Stimulated activated CD8-positive, alpha-beta memory T cell treated with anti-CD3 and anti-CD28 coated beads, Interleukin-7, amount 100 ng/mL, for 1 hour (primary cell): ENCODE measurements around the gene SPRED2.

Experiments used
- DNase-seq, 2 donors: peaks; one replicate each; pipeline ENCODE4 v3.0.0-alpha.2; 2020; ENCODE audit warnings: low read depth in 2 of 2

The SPRED2 gene

DNA sequence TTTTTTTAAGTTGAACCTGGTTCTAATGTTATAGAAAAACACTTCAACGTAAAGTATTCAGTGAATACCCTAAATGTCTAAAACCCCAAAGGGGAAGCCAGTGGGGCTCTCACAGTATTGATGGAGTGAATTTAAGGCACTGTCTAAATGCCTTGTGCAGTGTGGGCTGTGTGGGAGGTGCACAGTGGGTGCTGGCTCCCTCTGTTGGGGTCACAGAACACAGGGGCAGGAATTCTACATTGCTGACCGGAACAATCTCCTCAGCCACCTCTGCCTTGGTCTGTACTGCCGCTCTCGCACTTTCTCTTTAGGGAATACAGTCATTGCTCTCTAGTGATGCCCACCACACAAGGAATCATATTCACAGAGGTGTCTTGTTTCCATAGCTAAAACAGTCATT lies 45.4 kb downstream of the SPRED2 start:
- DNase-seq, result no peak

DNA sequence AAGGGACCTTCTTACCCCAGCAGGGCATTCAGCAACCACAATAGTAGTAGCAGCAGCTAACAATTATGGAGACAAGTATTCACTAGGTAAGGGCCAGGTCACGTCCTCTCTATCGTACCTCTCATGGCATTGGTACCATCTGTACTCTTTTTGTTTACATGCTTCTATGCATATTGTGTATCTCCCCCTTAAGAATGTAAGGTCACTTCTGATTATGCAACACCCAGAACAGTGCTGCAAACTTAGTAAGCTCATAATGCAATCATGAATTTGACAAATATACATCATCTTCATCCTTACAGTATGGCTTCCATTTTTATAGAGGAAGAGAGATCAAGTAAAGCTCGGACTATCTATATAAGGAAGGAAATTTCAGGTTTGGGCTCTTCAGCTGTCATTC lies 46.1 kb downstream of the SPRED2 start:
- no peak for DNase-seq

DNA sequence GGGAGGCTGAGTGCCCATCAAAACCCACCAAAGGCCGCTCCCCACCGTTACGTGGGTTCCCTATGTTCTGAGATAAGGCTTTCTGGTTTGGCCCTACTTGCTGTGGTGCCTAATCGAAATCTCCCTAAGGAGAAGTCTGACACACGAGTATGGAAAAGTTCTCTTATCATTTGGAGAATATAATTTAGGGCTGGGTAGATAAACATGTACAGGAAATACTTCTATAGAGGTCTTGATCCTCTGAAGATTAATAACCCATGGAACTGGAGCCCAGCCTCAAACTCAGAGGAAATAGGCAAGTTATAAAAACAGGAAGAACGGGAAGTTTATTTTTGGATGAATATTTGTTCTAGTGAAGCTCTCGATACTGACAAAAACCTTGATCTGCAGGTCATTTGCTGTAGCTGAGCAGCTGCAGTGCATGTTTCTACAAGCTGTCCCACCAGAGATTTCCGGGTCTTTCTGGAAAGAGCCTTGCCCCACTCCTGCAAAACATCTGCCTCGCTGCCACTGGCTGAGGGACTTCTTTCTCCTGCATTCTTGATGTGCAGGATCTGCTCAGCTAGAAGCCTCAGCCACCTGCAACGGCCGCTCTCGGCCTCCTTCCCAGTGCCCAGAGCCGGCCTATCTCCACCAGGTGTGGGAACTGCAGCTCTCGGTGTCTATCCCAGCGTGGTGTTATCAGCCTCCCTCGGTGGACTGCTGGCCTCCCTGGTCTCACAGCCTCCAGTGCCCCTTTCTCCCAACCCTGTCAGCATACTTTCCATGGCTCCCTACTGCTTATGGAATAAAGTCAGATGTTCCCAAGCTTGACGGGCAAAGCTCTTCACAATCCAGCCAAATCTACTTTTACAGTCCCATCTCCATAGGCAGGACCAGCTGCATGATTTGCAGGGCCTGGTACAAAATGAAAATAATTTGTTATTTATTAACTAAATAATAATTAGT lies 48.6 kb downstream of the SPRED2 start:
- DNase-seq, result no peak

DNA sequence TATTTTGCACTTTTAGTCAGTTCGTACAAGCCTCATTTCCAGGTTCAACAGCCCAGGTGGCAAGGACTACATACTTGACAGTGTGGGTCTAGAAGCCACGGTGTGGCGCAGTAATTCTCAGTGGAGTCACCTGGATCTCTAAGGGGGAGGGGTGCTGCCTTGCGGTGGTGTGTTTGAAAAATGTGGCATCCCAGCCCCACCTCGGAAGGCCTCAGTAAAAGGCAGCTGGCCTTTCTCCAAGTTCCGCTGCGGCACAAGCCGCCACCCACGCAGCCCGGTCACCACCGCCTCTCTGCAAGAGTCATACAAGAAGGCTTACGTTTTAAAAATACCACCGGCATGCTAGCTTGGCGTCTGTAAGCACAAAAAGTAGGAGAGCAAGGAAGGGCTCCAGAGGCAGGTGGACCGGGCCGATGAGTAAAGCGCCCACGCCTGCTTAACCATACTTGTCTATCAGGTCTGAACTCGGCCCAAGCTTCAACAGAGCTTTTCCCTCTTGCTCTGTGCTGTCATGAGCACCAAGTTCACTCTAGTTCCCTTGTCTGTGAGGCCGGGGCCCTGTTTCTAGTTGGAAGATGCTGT lies 49.5 kb downstream of the SPRED2 start:
- peak; percentile 42 to 47 for DNase-seq

DNA sequence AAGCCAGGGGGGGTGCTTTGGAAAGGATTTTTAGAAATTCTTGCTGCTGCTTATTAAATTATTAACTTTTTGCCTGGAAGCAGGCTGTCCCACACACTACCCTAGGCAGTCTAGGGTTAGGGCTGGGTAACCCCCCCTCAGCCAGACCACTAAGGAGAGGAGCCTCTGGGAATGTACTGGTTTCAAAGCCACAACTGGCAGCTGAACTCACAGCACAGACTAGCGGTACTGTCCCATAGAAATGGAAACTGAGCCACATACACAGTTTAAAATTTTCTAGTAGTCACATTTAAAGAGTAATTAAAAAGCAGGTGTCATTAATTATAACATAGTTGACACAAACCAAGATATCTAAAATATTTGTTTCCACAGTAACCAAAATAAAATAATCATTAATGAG lies 50.1 kb downstream of the SPRED2 start:
- DNase-seq, result no peak

DNA sequence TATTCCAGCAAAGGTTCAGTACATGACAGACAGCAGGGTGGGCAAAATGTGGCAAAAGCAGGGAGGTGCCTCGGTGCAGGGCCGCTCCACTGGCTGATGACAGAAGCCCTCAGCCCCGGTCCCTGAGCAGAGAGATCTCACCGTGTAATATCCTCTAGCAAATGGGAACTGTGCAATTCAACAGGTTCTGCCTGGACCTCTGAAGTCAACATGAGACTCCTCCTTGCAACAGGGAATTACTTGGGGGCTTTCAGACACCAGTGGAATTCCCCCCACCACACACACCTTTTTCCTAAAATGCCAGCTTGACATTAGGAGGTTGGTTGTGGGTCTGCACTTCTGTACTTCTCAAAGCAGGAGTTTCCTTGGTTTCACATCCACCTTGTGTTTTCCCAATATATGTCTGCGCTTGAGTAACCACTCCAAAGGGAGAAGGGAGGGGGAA lies 50.8 kb downstream of the SPRED2 start:
- no peak for DNase-seq

DNA sequence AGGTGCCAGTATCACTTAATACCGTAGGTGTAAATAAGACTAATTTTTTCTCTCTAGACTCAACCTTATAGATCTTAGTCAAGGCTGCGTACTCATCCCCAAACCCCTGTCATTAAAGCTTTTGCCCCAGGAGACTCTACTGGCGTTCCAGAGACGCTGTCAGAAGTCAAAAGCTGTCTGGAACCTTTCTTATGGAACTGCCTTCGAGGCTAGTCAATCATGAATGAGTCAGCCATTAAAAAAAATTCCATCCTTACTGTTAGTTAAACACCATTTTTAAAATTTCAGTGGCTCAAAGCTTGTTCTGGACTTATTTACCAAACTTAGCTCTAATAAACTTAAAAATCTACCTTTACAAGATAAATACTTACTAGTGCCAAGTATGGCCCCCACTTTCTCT lies 52.1 kb downstream of the SPRED2 start:
- no peak for DNase-seq

DNA sequence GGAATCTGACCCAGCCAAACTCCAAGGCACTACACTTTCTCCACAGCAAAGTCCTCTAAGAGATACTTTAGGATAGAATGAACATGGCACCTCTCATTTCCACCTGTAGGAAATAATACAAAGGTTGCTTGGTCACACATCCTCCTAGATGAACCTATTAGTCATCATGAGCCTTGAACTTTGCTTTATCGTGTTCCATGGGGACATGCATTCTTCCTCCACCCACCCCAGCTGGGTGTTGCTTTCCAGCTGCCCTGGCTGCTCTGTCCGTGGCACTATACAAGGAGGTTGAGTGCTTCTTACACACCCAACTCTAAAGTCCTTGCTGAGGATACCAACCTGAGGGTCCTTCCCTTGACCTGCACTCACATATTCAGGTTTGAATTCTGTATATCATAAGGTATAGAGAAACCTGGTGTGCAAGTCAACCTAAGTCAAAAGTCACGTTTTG lies 52.7 kb downstream of the SPRED2 start:
- DNase-seq, result no peak

DNA sequence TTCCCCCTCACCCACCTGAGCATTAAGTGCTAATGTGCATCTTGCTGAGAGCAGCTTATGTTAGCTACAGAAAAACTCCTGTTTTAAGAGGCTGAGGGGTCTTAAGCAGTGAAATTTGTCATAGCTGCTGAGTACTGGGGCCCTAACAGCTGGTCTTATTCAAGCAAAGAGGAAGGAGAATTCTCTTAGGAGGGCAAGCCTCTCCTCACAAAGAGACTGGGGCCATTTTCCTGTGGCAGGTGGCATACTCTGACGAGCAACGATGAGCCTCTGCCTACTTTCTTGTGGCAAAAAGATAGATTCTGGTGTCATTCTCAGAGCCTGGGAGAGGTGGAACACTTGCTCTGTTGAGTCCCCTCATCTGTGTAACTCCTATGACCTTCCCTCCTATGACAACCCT lies 53.2 kb downstream of the SPRED2 start:
- no peak for DNase-seq

DNA sequence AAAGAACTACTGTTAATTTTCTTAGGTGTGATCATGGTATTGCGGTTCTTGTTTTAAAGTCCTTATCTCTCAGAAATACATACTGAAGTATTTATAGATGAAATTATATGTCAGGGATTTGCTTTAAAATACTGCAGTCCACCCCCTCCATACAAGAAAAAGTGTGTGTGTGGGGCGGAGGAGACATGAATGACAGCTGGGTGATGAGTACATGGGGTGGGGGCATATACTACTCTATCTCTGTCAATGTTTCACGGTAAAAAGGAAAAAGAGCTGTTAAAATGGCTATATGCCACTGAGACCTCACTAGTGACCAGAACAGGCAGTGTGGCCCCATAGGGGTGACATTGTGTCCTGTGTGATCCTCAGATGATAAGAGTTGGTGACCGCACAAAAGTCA lies 54.1 kb downstream of the SPRED2 start:
- no peak for DNase-seq

DNA sequence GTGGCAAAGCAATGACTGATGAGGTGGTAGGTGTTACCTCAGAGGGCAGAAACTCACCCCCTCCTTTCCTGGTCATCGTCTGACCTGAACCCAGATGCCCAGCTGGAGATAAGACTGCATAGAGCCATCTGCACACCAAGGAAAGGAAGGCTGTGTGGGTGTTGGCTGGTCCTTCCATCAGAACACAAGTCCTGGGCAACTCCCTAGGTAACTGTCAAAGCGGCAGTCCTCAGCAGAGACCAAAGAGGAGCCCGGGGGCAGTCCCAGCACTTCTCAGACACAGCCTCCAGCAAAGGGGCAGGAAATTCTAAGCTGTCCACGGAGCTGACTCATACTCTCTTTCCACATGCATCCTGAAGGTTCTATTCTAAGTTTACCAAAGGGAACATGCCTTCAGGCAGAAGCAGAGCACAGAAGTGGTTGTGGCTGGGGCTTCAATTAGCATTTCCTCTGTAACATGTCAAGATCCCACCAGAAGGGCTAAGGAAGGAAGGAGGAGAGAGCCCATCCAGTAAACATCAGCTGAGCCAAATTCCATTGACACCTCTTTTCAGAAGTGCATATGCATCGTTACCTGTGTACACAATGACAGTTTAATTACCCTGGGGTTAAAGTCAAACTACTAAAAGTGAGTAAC lies 54.7 kb downstream of the SPRED2 start:
- no peak for DNase-seq

DNA sequence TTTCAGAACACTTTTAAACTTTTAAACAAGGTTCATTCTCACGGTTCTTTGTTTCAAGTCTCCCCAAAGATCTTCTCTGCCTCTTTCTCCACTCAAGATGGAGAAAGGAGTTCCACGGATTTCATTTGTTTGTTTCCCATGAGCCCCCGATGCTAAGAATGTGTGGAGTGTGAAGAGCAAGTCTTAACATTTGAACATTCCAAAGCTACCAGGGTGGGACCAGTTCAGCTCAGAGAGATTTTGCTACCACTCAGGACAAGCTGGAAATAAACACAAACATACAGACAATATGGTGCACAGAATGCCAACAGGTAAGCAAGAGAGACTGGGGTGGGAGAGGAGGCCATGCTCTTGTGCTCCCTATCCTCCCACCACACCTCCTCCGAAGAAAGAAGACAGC lies 56.7 kb downstream of the SPRED2 start:
- no peak for DNase-seq

DNA sequence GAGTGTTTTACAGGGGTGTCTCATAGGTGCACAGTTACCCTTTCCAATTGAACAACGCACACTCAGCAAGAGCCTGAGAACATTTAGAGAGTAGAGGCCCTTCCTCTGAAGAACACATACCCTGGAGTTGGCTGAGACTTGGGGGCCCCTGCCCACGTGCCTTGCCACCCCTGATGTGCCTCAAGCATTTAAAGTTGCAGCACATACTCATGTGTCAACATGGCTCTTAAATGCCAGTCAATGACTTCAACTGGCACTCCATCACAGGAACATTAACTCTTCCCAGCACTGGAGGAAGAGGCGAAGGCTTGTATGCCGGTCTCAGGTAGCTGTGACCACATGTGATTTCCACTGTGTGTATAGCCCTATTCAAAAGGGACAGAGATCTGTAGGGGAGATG lies 57.4 kb downstream of the SPRED2 start:
- DNase-seq, result no peak

DNA sequence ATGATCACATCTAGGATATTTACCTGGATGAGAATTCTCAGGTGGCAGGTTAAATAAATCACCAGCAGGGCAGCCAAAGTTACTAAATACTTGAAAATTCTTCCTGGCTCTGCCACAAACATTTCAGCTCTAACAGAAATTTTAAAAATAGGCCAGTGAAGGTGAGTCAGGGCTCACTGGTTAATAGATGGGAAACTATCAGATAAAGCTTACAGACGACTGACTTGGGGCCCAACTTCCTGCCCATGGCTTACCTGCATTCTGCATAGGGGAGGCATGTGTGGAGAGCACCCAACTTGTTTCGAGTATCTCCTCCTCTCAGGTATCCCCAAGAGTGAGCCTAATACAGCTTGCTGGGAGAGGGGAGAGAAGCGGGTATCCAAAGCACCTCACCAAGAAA lies 57.8 kb downstream of the SPRED2 start:
- no peak for DNase-seq

DNA sequence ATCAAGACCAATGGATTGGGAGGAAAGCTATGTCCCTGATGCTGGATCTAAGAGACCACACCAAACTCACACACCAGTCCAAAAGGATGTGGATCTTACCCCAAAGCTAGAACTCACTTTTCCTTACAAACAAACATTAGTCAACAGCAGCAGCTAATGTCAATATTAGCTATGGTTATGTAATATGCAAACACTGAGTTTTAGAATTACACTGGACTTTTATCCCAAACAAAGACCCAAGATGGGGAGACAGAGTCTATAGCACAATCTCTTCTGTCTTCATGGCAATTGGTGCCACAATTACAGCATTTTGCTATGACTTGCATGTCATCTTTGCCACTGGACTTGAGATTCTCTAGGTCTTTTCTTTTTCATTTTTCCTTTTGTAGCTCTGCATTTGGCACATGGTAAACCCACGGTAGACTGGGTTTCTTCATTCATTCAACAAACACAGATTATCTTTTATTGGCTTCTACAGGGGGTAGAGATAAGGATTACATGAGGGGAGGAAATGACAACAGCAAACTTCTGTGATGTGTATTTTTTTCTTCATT lies 59.0 kb downstream of the SPRED2 start:
- no peak for DNase-seq

DNA sequence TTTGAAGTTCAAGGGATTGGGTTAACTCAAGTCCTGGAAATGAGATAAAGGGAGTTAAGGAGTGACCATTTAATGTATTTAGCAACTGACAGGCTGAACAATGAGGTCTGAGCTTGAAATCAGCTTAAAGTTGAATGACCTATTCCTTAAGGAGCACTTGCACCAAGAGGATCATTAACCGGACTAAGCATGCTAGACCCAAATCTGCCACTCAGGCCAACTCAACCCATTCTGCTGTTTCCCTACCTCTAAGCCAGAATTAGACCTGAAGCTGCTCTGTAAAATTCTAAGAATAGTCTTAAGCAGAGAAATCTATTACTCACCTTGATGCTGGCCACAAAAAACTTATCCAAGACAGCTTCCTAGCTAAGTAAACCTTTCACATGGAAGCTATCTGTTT lies 59.8 kb downstream of the SPRED2 start:
- no peak for DNase-seq

DNA sequence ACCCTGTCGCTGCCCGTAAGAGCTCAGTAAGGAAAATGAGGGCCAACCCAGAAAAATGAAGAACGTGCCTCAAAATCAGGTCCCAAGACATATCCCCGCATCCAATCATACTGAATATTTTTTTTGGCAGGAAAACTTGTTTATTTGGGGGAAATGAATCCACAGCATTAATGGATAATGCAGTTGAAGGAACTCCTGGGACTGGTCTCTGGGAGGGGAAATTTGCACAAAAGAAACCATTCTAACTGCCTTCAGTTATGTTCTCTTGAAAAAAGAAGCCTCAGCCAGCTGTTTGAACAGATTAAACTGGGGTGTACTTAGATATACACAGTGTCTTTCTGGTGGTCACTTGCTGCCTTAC lies 61.3 kb downstream of the SPRED2 start:
- DNase-seq, result no peak

DNA sequence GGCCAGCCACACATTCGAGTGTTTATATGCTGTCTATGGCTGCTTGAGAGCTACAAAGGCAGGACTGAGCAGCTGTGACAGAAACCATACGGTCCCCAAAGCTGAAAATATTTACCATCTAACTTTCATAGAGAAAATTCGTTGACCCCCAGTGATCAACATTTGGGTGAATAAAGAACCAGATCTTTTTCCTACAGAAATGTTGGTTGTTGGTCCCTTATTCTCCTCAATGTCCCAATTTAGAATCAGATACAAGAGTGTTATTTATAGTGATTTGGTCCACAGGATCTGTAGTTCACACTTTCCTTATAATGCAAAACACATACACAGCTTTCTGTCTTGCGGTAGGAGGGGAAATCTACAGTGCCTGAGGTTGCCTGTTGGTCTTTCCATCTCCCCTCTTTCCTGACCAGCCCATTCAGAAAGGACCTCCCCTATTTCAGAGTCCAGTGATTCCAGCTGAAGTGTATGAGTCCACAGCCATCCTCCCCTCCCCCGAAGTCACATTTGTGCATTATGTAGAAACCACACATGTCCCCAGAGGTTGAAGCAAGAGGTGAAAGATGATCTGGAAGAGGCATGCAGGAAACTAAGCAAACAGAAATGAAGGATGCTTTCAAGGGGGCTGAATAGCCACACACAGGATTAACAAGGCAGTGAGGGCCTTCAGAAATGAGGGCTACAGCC lies 61.9 kb downstream of the SPRED2 start:
- no peak for DNase-seq

DNA sequence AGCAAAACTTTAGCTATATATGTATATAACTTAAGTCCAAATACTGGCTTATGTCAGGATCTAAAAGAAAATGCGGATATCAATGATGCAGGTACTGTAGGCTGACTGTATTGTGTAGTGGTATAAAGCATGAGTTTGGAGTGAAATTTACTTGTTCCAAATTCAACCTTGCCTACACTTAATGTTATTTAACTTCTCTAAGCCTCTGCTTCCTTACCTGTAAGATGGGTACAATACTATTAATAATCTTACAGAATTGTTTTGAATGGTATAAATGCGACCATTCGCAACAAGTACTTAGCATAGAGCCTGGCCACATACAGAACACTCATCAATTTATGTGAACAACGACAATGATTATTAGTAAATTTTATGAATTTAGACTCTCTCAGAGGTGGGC lies 62.4 kb downstream of the SPRED2 start:
- no peak for DNase-seq

DNA sequence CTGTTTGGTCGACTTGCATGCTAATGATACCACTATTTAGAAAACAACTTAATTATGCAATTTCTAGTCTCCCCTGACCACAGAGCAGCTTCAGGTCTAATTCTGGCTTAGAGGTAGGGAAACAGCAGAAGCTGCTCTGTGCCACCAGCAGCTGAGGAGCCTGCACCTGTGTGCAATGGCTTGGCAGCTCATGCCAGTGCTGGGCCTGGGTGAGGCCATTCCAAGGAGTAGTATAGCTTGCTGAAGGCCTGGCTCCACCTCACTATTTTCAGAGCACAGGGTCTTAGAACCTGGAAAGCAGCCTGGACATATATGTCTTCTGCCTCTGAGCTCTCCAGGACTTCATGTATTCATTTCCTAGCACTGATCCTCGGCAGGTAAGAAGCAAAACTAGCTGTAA lies 62.8 kb downstream of the SPRED2 start:
- DNase-seq, result no peak

DNA sequence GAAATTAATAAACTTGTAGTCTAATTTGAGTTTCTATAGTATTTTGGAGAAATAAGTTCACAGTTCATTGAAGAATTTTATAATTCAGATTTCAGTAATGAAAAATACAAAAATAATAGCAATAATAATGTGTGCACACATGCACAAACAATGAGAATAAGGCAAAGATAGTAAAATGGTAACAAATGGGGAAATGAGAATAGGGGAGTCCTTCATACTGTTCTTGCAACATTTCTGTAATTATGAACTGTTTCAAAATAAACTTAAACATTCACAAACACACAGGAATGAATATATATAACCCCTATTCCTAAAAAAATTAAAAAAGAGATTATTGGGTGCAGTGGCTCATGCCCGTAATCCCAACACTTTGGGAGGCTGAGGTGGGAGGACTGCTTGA lies 63.9 kb downstream of the SPRED2 start:
- DNase-seq, result no peak

DNA sequence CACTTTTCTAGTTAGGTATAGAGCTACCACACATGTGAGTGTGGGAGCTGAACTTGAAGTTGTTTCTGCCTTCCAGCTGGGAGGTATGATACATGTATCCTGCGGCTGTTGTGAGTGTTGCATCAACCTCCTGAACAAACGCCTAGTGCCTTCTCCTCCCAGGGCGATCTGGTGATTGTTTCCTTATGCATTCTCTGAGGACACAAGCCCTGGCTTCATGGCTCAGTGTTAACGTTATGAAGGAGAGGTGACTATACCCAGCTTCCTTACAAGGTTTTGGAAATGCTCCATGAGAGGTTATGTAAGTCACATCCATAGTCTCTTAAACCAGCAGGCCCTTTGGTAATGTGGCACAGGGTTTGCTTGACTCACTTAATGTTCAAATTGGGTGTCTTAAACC lies 64.9 kb downstream of the SPRED2 start:
- no peak for DNase-seq
